OCI-LY3 (cell line): ENCODE results near the gene PGAP6.

Source experiments
- EZH2phosphoT487 ChIP-seq: fragments of 200-600 bp; shearing (Covaris generic); IDR thresholded peaks from 2 replicates; pipeline ENCODE4 v1.6.1; 2018; ENCODE audit warnings: antibody characterized with exemption, mixed run types, low read depth
- TF ChIP-seq, protein P1 (sequence below): fragments of 200-600, 300-600 bp; sonication (generic); IDR thresholded peaks from 2 replicates; pipeline ENCODE4 v1.5.1; 2014; ENCODE audit warnings: antibody characterized with exemption, low read length, low read depth

DNA sequence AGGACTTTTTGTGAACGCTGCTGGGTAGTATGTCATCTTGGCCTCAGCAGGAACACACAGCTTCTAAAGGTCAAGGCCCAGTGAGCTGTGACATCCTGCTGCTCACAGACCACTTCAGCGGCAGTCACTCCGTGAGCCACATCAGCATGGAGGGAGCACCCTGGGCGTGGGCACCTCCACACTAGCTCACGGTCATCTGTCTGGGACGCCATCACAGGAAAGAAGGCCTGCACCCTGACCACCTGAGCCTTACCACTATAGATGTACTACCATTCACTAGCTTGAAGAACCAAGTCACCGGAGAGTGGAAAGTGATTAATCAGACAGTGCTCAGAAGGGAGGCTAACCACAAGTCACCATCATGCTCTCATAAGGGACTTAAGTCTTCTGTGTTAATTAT, 32.6 kb downstream of the PGAP6 start:
- TF ChIP-seq, protein P1, sequence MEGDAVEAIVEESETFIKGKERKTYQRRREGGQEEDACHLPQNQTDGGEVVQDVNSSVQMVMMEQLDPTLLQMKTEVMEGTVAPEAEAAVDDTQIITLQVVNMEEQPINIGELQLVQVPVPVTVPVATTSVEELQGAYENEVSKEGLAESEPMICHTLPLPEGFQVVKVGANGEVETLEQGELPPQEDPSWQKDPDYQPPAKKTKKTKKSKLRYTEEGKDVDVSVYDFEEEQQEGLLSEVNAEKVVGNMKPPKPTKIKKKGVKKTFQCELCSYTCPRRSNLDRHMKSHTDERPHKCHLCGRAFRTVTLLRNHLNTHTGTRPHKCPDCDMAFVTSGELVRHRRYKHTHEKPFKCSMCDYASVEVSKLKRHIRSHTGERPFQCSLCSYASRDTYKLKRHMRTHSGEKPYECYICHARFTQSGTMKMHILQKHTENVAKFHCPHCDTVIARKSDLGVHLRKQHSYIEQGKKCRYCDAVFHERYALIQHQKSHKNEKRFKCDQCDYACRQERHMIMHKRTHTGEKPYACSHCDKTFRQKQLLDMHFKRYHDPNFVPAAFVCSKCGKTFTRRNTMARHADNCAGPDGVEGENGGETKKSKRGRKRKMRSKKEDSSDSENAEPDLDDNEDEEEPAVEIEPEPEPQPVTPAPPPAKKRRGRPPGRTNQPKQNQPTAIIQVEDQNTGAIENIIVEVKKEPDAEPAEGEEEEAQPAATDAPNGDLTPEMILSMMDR: no peak
- TF ChIP-seq EZH2phosphoT487: no peak
